A549 (cell line): ENCODE measurements around the gene TMEM170A. TPM values are rescaled to one million over a fixed set of nuclear protein-coding genes. Genes with fewer than 3 reads are reported as not detected.
A peak's percentile ranks its signal among the peaks of the same experiment; 100 is the strongest.

ENCODE experiments used
- ATAC-seq, 2 experiments: fragments of 200-7000 bp in 1 of 2; fragments of >200 bp in 1 of 2; cut with Nextera tagmentation in 1 of 2; cut with Tn5 transposase in 1 of 2; 3 replicates each; pipeline versions ENCODE4 v1.8.0 to v1.9.1; 2018 to 2020; ENCODE audit warnings: mild to moderate bottlenecking in 1 of 2, moderate library complexity in 1 of 2
- CTCF ChIA-PET: fragments of 300-600 bp; sonication (Branson Sonifier 250); formaldehyde crosslinking; extraction: SDS; loops from one replicate; lab custom pipeline; 2021; ENCODE audit warnings: antibody characterized with exemption, inconsistent platforms; lab: Yijun Ruan, JAX
- POLR2A ChIA-PET: fragments of 350-600 bp; formaldehyde crosslinking; extraction: SDS; loops from one replicate; lab custom pipeline; 2021; ENCODE audit warnings: antibody characterized with exemption, inconsistent platforms; lab: Yijun Ruan, JAX
- DNase-seq, 2 experiments: peaks; one replicate each; pipeline versions ENCODE4 v3.0.0 to v3.0.0-alpha.2; 2011 to 2016; ENCODE audit warnings: low read depth in 1 of 2, low spot score in 1 of 2
- FAIRE-seq: peaks from 2 replicates; lab custom pipeline; 2011; peaks lifted over from hg19 to GRCh38; lab: Jason Lieb, UNC
- H3K27ac ChIP-seq, 2 experiments: fragments of >200 bp; sonication (Bioruptor Twin); formaldehyde crosslinking; 3 replicates each; pipeline ENCODE4 v1.5.1; 2016 to 2017
- H3K4me1 ChIP-seq: fragments of >200 bp; sonication (Bioruptor Twin); formaldehyde crosslinking; 3 replicates; pipeline ENCODE4 v1.6.1; 2016
- H3K4me2 ChIP-seq: fragments of >200 bp; sonication (Bioruptor Twin); formaldehyde crosslinking; 3 replicates; pipeline ENCODE4 v1.6.1; 2016
- H3K4me3 ChIP-seq: fragments of >200 bp; sonication (Bioruptor Twin); formaldehyde crosslinking; 3 replicates; pipeline ENCODE4 v1.5.1; 2016
- H3K9me3 ChIP-seq: fragments of >200 bp; sonication (Bioruptor Twin); formaldehyde crosslinking; 3 replicates; pipeline ENCODE4 v1.6.1; 2016
- BHLHE40 ChIP-seq: IDR thresholded peaks from 2 replicates; pipeline ENCODE4 v1.6.1; 2012; ENCODE audit warnings: low read depth, low read length, inconsistent platforms
- EP300 ChIP-seq, 2 experiments: fragments of >200 bp; sonication (Bioruptor Twin); formaldehyde crosslinking; IDR thresholded peaks; 2 replicates in 1 of 2; 3 replicates in 1 of 2; pipeline ENCODE4 v1.6.1; 2016 to 2017
- FOXS1 ChIP-seq: fragments of 250-450 bp; sonication (Bioruptor Pico); IDR thresholded peaks from 2 replicates; pipeline ENCODE4 v1.5.0; 2020; ENCODE audit warnings: mild to moderate bottlenecking, moderate library complexity
- MAFK ChIP-seq: fragments of 450-650 bp; IDR thresholded peaks from 2 replicates; pipeline ENCODE4 v1.6.1; 2014; ENCODE audit not compliant: partially characterized antibody
- MAZ ChIP-seq: fragments of 150-350 bp; IDR thresholded peaks from 2 replicates; pipeline ENCODE4 v1.6.1; 2014; ENCODE audit warnings: antibody characterized with exemption, low read depth, low read length, borderline replicate concordance
- MYC ChIP-seq: IDR thresholded peaks from 2 replicates; pipeline ENCODE4 v1.6.1; 2012; ENCODE audit warnings: mild to moderate bottlenecking, inconsistent platforms, low read length, improper control_type of control experiment, borderline replicate concordance
- NPAS2 ChIP-seq: fragments of 250-450 bp; sonication (Bioruptor Pico); IDR thresholded peaks from 2 replicates; pipeline ENCODE4 v1.8.0; 2022; ENCODE audit warnings: mild to moderate bottlenecking, moderate library complexity, borderline replicate concordance
- POLR2A ChIP-seq: IDR thresholded peaks from 2 replicates; pipeline ENCODE4 v1.6.1; 2012; ENCODE audit warnings: mild to moderate bottlenecking, low read length
- RAD21 ChIP-seq, 2 experiments: fragments of >200 bp in 1 of 2; sonication (Bioruptor Twin) in 1 of 2; formaldehyde crosslinking in 1 of 2; IDR thresholded peaks in 1 of 2; conservative IDR thresholded peaks in 1 of 2; 2 replicates in 1 of 2; 3 replicates in 1 of 2; pipeline ENCODE4 v1.6.1; 2012 to 2018; ENCODE audit warnings: inconsistent platforms in 1 of 2
- RCOR1 ChIP-seq: fragments of 150-350 bp; IDR thresholded peaks from 2 replicates; pipeline ENCODE4 v1.6.1; 2014; ENCODE audit warnings: antibody characterized with exemption, low read length, low read depth
- TFCP2L1 ChIP-seq: fragments of 250-450 bp; sonication (Bioruptor Pico); IDR thresholded peaks from 2 replicates; pipeline ENCODE4 v1.5.0; 2021; ENCODE audit warnings: mild to moderate bottlenecking
- ZC3H11A ChIP-seq: fragments of 450-650 bp; IDR thresholded peaks from 2 replicates; pipeline ENCODE4 v1.6.1; 2014; ENCODE audit warnings: antibody characterized with exemption, mild to moderate bottlenecking
- ZNF302 ChIP-seq: fragments of 250-450 bp; sonication (Bioruptor Pico); IDR thresholded peaks from 2 replicates; pipeline ENCODE4 v1.9.0; 2021; ENCODE audit warnings: inconsistent platforms, mild to moderate bottlenecking, moderate library complexity
- ZSCAN20 ChIP-seq: fragments of 250-450 bp; sonication (Bioruptor Pico); IDR thresholded peaks from 2 replicates; pipeline ENCODE4 v1.8.0; 2022; ENCODE audit warnings: mild to moderate bottlenecking, moderate library complexity
- WGBS: methylation state at CpG from one replicate; pipeline ENCODE4 v1.1.6; 2017; ENCODE audit errors: missing lambda C conversion rate; 5-methylcytosine and 5-hydroxymethylcytosine counted together
- polyA plus RNA-seq, 4 experiments: library from polyadenylated mRNA; depleted of rRNA in 3 of 4; stranded (reverse); fragments of >200 nt; fragmentation: RNase III in 1 of 4; extraction: RNeasy Plus Mini Kit Qiagen cat#74134 plus additional on column Dnase treatment in 1 of 4; gene quantifications; 2 replicates in 3 of 4; 3 replicates in 1 of 4; pipeline ENCODE4 v1.2.3, GENCODE V29; 2011 to 2017
- TF ChIP-seq, protein P1 (sequence below): fragments of 200-600 bp; sonication (generic); IDR thresholded peaks from 2 replicates; pipeline ENCODE4 v1.6.1; 2016; ENCODE audit warnings: antibody characterized with exemption, mild to moderate bottlenecking, moderate library complexity
- TF ChIP-seq, protein P2 (sequence below): fragments of >200 bp; sonication (Bioruptor Twin); formaldehyde crosslinking; IDR thresholded peaks from 3 replicates; pipeline ENCODE4 v1.6.1; 2016
- TF ChIP-seq, protein P3 (sequence below): fragments of >200 bp; sonication (Bioruptor Twin); formaldehyde crosslinking; IDR thresholded peaks from 3 replicates; pipeline ENCODE4 v1.5.1; 2016

The TMEM170A gene
- polyA plus RNA-seq, 2 of the 4 experiments (the other 2 are of a cell fraction): 13.9 to 21.7 TPM

DNA sequence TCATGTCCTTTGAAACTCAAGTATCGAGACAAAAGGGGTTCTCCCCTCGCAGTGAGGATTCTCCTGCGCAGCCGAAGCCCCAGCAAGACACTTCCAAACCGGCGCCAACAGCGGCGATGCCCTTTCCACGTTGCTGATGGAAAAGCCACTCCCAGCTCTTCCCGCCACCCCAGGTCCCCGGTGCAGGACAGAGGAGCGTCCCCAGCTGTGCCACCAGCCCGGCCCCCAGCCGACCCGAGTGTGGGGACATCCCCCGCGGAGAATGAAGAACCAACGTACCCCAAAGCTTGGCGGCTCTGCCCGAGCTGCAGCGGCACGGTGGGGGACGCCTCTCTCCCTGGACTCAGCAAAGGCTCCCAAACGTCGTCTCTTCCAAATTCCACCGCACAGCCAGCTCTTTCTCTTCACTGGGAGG lies 30.2 kb upstream of the TMEM170A start:
- POLR2A ChIA-PET: interaction anchor here (1.1 to 1.6 kb wide), 2 partner anchors 8 to 61 kb away, joined by 3 to 4 read pairs; partner anchors contain the start of gene CFDP1
- H3K4me2 ChIP-seq: peak overlapping the region; percentile 94
- peak overlapping the region; percentile 44 for H3K4me3 ChIP-seq

DNA sequence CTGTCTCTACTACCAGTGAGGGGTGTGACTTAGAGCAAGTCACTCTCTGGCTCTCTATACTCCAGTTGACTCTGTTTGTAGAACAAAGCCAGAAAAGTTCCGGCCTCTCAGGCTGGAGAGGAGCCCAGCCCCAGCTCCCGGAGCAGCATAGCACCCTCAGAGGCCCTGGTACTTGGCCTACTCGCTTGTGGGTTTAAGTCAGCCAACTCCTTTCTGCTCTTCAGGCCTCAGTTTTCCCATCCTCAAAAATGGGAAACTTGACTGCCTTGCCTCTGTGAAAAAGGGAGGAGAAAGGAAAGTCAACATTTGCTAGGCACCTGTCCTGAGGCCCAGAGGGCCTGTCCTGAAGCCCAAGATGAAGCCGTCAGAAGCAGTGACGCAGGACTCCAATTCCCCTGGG lies 29.7 kb upstream of the TMEM170A start:
- ChIA-PET CTCF (interaction anchor here (1.1 to 5.4 kb wide), 7 partner anchors 21 to 56 kb away, joined by 3 to 41 read pairs (median 3); no protein-coding TSS in a partner anchor), POLR2A (interaction anchor here (1.1 kb wide), 1 partner anchor 61 kb away, joined by 3 read pairs; the partner anchor contains the start of gene CFDP1)
- Histone ChIP-seq H3K4me1 (0 out of 3 replicates have a peak, but pooled peaks cover 3% of the 10 kb centered on the region), H3K4me2 (no peak overlapping the region), H3K27ac (no peak overlapping the region), H3K4me3 (no peak overlapping the region), H3K9me3 (no peaks in the 10 kb centered on the region)
- WGBS: 90% methylated on average over 5 of the region's 5 CpGs
- FAIRE-seq (no peak), ATAC-seq (no peak), DNase-seq (no peak)
- TF ChIP-seq ZNF302 (CRISPR knock-in tag) (no peak), FOXS1 (CRISPR knock-in tag) (no peak), TFCP2L1 (CRISPR knock-in tag) (no peak), BHLHE40 (no peak)
- TF ChIP-seq, protein P1, sequence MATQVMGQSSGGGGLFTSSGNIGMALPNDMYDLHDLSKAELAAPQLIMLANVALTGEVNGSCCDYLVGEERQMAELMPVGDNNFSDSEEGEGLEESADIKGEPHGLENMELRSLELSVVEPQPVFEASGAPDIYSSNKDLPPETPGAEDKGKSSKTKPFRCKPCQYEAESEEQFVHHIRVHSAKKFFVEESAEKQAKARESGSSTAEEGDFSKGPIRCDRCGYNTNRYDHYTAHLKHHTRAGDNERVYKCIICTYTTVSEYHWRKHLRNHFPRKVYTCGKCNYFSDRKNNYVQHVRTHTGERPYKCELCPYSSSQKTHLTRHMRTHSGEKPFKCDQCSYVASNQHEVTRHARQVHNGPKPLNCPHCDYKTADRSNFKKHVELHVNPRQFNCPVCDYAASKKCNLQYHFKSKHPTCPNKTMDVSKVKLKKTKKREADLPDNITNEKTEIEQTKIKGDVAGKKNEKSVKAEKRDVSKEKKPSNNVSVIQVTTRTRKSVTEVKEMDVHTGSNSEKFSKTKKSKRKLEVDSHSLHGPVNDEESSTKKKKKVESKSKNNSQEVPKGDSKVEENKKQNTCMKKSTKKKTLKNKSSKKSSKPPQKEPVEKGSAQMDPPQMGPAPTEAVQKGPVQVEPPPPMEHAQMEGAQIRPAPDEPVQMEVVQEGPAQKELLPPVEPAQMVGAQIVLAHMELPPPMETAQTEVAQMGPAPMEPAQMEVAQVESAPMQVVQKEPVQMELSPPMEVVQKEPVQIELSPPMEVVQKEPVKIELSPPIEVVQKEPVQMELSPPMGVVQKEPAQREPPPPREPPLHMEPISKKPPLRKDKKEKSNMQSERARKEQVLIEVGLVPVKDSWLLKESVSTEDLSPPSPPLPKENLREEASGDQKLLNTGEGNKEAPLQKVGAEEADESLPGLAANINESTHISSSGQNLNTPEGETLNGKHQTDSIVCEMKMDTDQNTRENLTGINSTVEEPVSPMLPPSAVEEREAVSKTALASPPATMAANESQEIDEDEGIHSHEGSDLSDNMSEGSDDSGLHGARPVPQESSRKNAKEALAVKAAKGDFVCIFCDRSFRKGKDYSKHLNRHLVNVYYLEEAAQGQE: no peak

More for the DNA sequence above, 30.2 kb upstream of the TMEM170A start:
- 79% methylated on average over 26 of the region's 26 CpGs for WGBS
- ATAC-seq (no peak), FAIRE-seq (no peak), DNase-seq (no peak)
- no peaks in the 10 kb centered on the region for H3K9me3 ChIP-seq
- CTCF ChIA-PET: interaction anchor here (0.7 to 5.4 kb wide), 10 partner anchors 8 to 296 kb away, joined by 3 to 41 read pairs (median 4); no protein-coding TSS in a partner anchor
- H3K4me1 ChIP-seq: 0 out of 3 replicates have a peak, but pooled peaks cover 3% of the 10 kb centered on the region
- H3K27ac ChIP-seq: peak overlapping the region; percentile 60 to 83; a peak in 5 of 6 replicates
- TF ChIP-seq EP300 (IDR thresholded peaks at IDR 0.05) (no peak), ZSCAN20 (CRISPR knock-in tag) (no peak), POLR2A (no peak), ZC3H11A (no peak), RCOR1 (no peak), MAZ (no peak), MYC (no peak), MAFK (no peak), NPAS2 (no peak)
- TF ChIP-seq, protein P2, sequence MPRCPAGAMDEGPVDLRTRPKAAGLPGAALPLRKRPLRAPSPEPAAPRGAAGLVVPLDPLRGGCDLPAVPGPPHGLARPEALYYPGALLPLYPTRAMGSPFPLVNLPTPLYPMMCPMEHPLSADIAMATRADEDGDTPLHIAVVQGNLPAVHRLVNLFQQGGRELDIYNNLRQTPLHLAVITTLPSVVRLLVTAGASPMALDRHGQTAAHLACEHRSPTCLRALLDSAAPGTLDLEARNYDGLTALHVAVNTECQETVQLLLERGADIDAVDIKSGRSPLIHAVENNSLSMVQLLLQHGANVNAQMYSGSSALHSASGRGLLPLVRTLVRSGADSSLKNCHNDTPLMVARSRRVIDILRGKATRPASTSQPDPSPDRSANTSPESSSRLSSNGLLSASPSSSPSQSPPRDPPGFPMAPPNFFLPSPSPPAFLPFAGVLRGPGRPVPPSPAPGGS: no peak

DNA sequence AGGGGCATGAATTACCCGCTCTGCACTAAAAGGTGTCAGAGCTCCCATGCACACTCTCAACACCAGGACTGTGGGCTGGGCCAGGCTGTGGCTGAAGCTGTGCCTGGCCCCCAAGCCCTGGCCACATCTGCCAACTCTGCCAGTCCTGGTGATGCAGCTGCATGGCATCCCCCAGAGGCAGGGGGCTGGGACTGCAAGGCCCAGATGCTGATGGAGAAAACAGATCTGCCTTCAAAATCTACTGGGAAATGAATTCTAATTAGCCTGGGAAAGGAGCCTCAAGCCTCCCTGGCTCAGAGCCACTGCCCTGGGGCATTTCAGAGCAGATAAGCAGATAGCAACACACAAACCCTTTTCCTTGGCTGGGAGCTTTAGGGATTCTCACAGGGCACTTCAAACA lies 27.4 kb upstream of the TMEM170A start:
- CTCF ChIA-PET: interaction anchor here (0.6 to 2.8 kb wide), 5 partner anchors 20 to 292 kb away, joined by 3 to 15 read pairs (median 5); partner anchors contain the start of gene TMEM170A
- H3K27ac ChIP-seq: no peak overlapping the region
- H3K4me3 ChIP-seq: no peak overlapping the region
- DNase-seq (peak; percentile 41 to 57), FAIRE-seq (no peak), ATAC-seq (peak; percentile 88 to 96)
- 0 out of 3 replicates have a peak, but pooled peaks cover 3% of the 10 kb centered on the region for H3K4me1 ChIP-seq
- TF ChIP-seq, protein P3, sequence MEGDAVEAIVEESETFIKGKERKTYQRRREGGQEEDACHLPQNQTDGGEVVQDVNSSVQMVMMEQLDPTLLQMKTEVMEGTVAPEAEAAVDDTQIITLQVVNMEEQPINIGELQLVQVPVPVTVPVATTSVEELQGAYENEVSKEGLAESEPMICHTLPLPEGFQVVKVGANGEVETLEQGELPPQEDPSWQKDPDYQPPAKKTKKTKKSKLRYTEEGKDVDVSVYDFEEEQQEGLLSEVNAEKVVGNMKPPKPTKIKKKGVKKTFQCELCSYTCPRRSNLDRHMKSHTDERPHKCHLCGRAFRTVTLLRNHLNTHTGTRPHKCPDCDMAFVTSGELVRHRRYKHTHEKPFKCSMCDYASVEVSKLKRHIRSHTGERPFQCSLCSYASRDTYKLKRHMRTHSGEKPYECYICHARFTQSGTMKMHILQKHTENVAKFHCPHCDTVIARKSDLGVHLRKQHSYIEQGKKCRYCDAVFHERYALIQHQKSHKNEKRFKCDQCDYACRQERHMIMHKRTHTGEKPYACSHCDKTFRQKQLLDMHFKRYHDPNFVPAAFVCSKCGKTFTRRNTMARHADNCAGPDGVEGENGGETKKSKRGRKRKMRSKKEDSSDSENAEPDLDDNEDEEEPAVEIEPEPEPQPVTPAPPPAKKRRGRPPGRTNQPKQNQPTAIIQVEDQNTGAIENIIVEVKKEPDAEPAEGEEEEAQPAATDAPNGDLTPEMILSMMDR: no peak
- TF ChIP-seq RAD21 (conservative IDR thresholded peaks at IDR 0.05 in 1 of 2, IDR thresholded peaks at IDR 0.05 in 1 of 2): peak in 1 of 2 experiments; percentile 29; a peak in 2 of 5 replicates
- 90% methylated on average over 1 of the region's 1 CpG for WGBS
- POLR2A ChIA-PET: no interaction called here
- H3K9me3 ChIP-seq: no peaks in the 10 kb centered on the region
- no peak overlapping the region for H3K4me2 ChIP-seq
